SU-DHL-6 (cell line): ENCODE measurements around the gene DNAJC9.

Source experiments
- H2AFZ ChIP-seq: fragments of 200-600 bp; sonication (generic); 2 replicates; pipeline ENCODE4 v1.6.1; 2014; ENCODE audit warnings: low read depth, mild to moderate bottlenecking, moderate library complexity, mixed read lengths, antibody characterized with exemption, low read length; ENCODE audit not compliant: severe bottlenecking
- H3F3A ChIP-seq: fragments of 200-600 bp; shearing (Covaris generic); 2 replicates; pipeline ENCODE4 v1.6.0; 2016; ENCODE audit warnings: antibody characterized with exemption, mild to moderate bottlenecking; ENCODE audit not compliant: insufficient read depth
- H3K27ac ChIP-seq: fragments of 200-600 bp; sonication (generic); 2 replicates; pipeline ENCODE4 v1.5.1; 2016; ENCODE audit warnings: low read depth, mild to moderate bottlenecking, low read length, moderate library complexity, mixed read lengths
- H3K27me3 ChIP-seq: fragments of 200-600 bp; sonication (generic), shearing (Covaris generic); 2 replicates; pipeline ENCODE4 v1.6.0; 2014; ENCODE audit warnings: mild to moderate bottlenecking, low read length
- H3K36me3 ChIP-seq: fragments of 200-600 bp; sonication (generic); 2 replicates; pipeline ENCODE4 v1.6.1; 2014; ENCODE audit warnings: mild to moderate bottlenecking, low read length, mixed read lengths
- H3K4me2 ChIP-seq: fragments of 300-600, 200-600 bp; shearing (Covaris generic), sonication (generic); 2 replicates; pipeline ENCODE4 v1.6.0; 2014; ENCODE audit warnings: low read length, low read depth, mild to moderate bottlenecking; ENCODE audit not compliant: poor library complexity, severe bottlenecking
- H3K4me3 ChIP-seq: fragments of 200-600 bp; sonication (generic); 2 replicates; pipeline ENCODE4 v1.5.1; 2014; ENCODE audit warnings: antibody characterized with exemption, low read length, mild to moderate bottlenecking, mixed read lengths; ENCODE audit not compliant: insufficient read depth, poor library complexity, severe bottlenecking
- H3K79me2 ChIP-seq: fragments of 200-600 bp; sonication (generic); 2 replicates; pipeline ENCODE4 v1.6.1; 2014; ENCODE audit warnings: mild to moderate bottlenecking, low read length, moderate library complexity; ENCODE audit not compliant: insufficient read depth
- H3K9ac ChIP-seq: fragments of 200-600 bp; sonication (generic); 2 replicates; pipeline ENCODE4 v1.7.0; 2014; ENCODE audit warnings: mild to moderate bottlenecking, low read length
- H3K9me2 ChIP-seq: fragments of 200-600 bp; sonication (generic); replicated peaks from 2 replicates; pipeline ENCODE4 v1.6.1; 2014; ENCODE audit warnings: low read length; ENCODE audit not compliant: insufficient read depth
- H3K9me3 ChIP-seq: fragments of 200-600 bp; sonication (generic); 2 replicates; pipeline ENCODE4 v1.6.1; 2014; ENCODE audit warnings: low read length, mixed read lengths; ENCODE audit not compliant: insufficient read depth
- H4K20me1 ChIP-seq: fragments of 200-600 bp; sonication (generic); 2 replicates; pipeline ENCODE4 v1.6.1; 2014; ENCODE audit warnings: low read depth, mild to moderate bottlenecking, antibody characterized with exemption, low read length, moderate library complexity, mixed read lengths
- EZH2phosphoT487 ChIP-seq: fragments of 200-600 bp; sonication (generic), shearing (Covaris generic); conservative IDR thresholded peaks from 2 replicates; pipeline ENCODE4 v1.6.1; 2018; ENCODE audit warnings: mild to moderate bottlenecking, antibody characterized with exemption, low read length, moderate library complexity, mixed read lengths
- TF ChIP-seq, protein P1 (sequence below): fragments of 200-600 bp; sonication (generic); IDR thresholded peaks from one replicate; pipeline ENCODE4 v1.5.1; 2017; ENCODE audit warnings: antibody characterized with exemption, mild to moderate bottlenecking, low read length, moderate library complexity; ENCODE audit not compliant: insufficient read depth, poor library complexity, severe bottlenecking

Gene DNAJC9

DNA sequence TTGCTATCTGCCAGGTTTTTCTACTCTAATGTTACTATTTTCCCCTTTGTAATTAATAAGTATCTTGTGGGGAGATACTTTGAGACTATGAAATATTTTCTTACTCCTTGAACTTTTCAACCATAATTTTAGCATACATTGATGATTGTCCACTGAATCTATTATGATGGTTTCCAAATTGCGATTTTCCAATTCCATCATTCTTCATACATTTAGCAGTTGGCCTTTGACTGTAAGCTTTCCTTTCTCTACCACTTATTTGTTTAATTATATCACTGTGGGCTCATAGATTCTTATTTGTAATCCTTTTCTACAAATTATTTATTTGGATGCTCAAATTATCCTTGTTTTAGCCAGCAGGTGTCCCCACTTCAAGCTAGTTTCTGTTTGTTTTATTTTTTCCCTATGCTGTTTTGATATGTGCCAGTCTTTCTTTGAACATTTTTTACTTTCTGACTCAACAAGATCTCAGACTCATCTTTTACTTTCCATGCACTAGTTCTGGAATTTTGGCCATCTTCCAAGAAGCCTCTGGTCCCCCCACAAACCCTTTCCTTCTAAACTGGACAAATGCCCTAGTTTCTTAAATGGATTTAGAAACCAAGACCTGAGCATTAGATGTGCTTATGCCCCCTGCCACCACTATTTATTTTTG, 16.8 kb upstream of the DNAJC9 start:
- Histone ChIP-seq H3K4me3 (no peak overlapping the region), H3K27me3 (no peaks in the 10 kb centered on the region), H3K9me3 (no peaks in the 10 kb centered on the region; the same call in 1 of the 2 replicates), H2AFZ (no peak overlapping the region), H3K27ac (no peak overlapping the region), H3K36me3 (no peaks in the 10 kb centered on the region), H3K4me2 (no peak overlapping the region), H3K9me2 (no peaks in the 10 kb centered on the region), H3K9ac (no peak overlapping the region), H4K20me1 (no peaks in the 10 kb centered on the region), H3F3A (no peaks in the 10 kb centered on the region), H3K79me2 (no peaks in the 10 kb centered on the region)
- no peak for TF ChIP-seq EZH2phosphoT487
- TF ChIP-seq, protein P1, sequence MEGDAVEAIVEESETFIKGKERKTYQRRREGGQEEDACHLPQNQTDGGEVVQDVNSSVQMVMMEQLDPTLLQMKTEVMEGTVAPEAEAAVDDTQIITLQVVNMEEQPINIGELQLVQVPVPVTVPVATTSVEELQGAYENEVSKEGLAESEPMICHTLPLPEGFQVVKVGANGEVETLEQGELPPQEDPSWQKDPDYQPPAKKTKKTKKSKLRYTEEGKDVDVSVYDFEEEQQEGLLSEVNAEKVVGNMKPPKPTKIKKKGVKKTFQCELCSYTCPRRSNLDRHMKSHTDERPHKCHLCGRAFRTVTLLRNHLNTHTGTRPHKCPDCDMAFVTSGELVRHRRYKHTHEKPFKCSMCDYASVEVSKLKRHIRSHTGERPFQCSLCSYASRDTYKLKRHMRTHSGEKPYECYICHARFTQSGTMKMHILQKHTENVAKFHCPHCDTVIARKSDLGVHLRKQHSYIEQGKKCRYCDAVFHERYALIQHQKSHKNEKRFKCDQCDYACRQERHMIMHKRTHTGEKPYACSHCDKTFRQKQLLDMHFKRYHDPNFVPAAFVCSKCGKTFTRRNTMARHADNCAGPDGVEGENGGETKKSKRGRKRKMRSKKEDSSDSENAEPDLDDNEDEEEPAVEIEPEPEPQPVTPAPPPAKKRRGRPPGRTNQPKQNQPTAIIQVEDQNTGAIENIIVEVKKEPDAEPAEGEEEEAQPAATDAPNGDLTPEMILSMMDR: peak; percentile 54

DNA sequence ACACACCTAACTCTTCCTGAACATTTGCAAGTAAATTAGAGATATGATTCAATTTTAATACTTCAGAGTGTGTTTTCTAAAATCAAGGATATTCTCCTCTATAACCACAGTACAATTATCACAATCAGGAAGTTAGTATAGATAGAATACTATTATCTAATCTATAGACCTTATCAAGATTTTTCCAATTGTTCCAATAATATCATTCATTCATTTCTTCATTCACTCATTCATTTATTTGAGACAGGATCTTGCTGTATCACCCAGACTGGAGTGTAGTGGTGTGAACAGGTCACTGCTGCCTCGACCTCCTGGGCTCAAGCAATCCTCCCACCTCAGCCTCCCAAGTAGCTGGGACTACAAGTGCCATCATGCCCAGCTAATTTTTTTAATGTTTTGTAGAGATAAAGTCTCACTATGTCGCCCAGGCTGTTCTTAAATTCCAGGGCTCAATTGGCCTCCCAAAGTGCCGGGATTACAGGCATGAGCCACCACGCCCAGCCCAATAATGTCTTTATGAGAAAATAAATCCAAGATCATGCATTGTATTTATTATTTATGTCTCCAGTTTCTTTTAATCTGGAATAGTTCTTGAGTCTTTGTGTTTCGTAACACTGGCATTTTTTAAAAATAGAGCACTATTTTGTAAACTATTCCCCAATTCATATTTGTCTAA, 16.0 kb upstream of the DNAJC9 start:
- no peak overlapping the region for H3K27ac ChIP-seq
- no peak overlapping the region for H3K4me2 ChIP-seq
- H3F3A ChIP-seq: no peaks in the 10 kb centered on the region
- TF ChIP-seq, protein P1: no peak
- no peak for TF ChIP-seq EZH2phosphoT487
- H3K79me2 ChIP-seq: no peaks in the 10 kb centered on the region
- no peak overlapping the region for H3K4me3 ChIP-seq
- no peaks in the 10 kb centered on the region; the same call in 1 of the 2 replicates for H3K9me3 ChIP-seq
- no peak overlapping the region for H2AFZ ChIP-seq
- no peaks in the 10 kb centered on the region for H4K20me1 ChIP-seq
- H3K9ac ChIP-seq: no peak overlapping the region
- H3K9me2 ChIP-seq: no peaks in the 10 kb centered on the region
- H3K36me3 ChIP-seq: no peaks in the 10 kb centered on the region
- no peaks in the 10 kb centered on the region for H3K27me3 ChIP-seq

DNA sequence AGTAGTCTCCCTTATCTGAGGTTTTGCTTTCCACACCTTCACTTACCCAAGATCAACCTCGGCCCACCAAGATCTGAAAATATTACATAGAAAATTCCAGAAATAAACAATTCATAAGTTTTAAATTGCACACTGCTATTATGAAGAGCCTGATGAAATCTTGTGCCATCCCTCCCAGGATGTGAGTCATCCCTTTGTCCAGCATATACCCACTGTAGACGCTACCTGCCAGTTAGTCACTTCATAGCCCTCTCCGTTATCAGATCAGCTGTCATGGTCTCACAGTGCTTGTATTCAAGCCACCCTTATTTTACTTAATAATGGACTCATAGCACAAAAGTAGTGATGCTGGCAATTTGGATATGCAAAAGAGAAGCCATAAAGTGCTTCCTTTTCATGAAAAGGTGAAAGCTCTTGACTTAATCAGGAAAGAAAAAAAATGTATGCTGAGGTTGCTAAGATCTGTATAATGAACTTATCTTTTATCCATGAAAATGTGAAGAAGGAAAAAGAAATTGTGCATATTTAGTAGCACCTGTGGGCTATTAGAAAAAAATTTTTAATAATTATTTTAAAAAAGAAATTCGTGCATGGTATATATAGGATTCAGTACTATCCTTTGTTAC, 15.2 kb upstream of the DNAJC9 start:
- no peak overlapping the region for H2AFZ ChIP-seq
- H3K9ac ChIP-seq: no peak overlapping the region
- no peaks in the 10 kb centered on the region for H4K20me1 ChIP-seq
- no peaks in the 10 kb centered on the region for H3K36me3 ChIP-seq
- TF ChIP-seq, protein P1: no peak
- TF ChIP-seq EZH2phosphoT487: no peak
- no peak overlapping the region for H3K4me2 ChIP-seq
- no peaks in the 10 kb centered on the region for H3K79me2 ChIP-seq
- no peaks in the 10 kb centered on the region for H3K27me3 ChIP-seq
- H3K27ac ChIP-seq: no peak overlapping the region
- no peaks in the 10 kb centered on the region for H3K9me2 ChIP-seq
- no peaks in the 10 kb centered on the region; the same call in 1 of the 2 replicates for H3K9me3 ChIP-seq
- H3K4me3 ChIP-seq: no peak overlapping the region
- no peaks in the 10 kb centered on the region for H3F3A ChIP-seq
